ENCODE results near the gene SLC25A34.

SLC25A34 gene

DNA sequence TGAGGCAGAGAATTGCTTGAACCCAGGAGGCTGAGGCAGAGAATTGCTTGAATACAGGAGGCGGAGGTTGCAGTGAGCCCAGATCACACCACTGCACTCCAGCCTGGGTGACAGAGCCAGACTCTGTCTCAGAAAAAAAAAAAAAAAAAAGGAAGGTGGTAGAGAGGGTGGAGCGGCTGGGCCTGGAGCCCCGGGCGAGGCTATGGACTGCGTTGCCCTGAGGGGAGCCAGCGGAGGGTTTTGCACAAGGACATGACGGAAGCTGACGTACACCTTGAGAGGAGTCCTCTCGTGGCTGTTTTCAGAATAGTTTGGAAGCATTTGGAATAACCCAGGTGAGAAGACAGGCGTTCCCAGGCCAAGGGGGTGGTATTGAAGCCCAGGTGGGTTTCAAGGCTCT is 15.7 kb downstream of the SLC25A34 start:
- DNase-seq (ENCODE audit: low read depth in 2 of 2) = no peak

DNA sequence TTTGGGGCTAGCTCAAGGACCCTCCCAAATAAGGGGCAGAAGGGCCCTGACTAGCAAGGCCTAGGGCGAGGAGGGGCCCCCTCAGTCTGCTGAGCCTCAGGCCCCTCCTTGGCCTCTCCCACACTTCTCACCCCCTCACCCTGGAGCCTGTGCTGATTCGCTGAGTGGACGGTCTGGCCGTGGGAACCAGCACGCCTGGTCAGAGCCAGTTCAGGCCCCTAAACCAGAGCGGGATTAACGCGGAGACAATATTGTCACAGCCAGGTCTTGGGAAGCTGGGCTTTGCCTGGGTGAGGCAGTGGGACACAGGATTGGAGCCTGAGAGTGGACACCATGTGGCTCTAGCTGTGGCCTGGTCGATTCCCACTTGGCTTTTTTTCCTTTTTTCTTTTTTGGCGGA is 17.7 kb downstream of the SLC25A34 start:
- no peak for DNase-seq (ENCODE audit: low read depth in 2 of 2)

DNA sequence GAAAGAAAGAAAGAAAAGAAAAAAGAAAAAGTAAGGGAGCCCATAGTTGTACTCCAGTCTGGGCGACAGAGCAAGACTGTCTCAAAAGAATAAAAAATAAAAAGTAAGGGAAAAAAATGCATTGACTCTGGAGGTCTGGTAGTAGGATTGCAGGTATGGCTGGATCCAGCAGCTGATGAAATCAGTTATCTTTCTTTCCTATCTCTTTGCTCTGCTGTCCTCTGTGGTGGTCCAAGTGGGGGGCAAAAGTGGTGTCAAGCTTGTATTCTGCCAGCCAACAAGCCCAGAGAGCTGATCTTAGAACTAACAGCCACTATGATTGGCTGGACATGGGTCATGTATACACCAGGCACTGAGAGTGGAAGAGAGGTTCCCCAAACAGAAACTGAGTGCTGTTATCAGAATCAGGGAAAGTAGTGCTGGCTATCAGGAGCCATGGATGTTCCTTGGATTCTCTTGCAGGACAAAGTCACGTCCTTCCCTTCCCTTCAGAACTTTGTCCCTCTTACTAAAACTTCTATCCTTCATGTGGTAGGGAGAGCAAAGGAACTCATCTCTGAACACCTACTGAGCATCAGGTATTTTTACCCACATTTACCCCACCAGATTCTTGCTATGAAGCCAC is 19.1 kb downstream of the SLC25A34 start:
- DNase-seq (ENCODE audit: low read depth in 2 of 2) = no peak

DNA sequence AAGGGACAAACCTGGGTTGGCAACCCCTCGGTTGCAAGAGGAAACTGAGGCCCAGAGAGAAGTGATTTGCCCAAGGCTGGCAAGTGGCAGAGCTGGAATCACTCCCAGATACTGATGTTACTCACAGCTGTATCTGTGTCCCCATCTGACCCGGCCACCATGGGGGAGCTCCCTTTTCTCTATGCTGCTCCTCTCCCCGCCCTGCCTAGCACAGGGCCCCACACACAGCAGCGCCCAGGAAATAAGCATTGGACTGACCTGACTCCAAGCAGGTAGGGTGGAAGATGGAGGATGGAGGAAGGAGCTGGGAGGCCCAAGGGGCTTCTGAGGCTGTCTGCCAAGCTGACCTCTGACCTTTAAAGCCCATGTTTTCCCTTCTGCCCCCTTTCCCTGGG is 19.6 kb downstream of the SLC25A34 start:
- DNase-seq (ENCODE audit: low read depth in 2 of 2) = no peak

DNA sequence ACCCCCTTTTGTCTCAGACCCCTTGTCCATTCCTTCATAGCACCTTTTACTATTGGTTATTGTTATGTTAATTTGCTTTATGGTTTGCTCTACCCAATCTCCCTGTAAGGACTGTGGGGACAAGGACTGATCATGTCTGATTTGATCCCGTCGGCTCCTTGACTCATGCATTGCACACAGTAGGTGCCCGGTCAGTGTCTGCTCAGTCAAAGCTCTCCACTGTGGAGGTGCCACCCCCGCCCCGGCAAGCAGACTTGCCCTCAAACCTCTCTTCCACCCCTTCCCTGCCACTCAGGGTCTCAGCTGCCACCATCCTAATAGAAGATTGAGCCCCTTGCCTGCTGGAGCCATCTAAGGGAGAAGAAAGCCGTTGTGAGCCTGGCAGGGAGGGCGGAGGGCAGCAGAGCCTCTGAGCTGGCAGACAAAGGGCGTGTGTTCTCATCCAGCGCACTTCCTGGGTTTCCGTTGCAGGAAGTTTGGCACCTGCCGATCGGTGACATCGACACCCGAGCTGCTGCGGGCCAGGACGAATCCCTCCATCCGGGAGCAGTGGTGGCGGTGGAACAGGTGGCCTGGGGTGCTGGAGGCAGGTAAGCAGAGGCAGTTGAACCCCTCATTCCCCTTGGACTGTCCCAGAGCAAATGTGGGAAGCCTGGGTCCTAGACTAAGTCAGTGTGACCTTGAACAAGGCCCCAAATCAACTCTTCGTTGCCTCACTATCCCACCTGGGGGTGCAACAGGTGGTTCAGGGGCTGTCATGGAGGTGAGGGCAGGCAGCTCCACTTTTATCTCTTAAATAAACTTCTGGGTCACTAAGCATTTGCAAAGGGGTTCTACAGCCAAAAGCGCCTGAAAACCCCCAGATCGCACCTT is 20.3 kb downstream of the SLC25A34 start:
- DNase-seq (ENCODE audit: low read depth in 2 of 2) = no peak

DNA sequence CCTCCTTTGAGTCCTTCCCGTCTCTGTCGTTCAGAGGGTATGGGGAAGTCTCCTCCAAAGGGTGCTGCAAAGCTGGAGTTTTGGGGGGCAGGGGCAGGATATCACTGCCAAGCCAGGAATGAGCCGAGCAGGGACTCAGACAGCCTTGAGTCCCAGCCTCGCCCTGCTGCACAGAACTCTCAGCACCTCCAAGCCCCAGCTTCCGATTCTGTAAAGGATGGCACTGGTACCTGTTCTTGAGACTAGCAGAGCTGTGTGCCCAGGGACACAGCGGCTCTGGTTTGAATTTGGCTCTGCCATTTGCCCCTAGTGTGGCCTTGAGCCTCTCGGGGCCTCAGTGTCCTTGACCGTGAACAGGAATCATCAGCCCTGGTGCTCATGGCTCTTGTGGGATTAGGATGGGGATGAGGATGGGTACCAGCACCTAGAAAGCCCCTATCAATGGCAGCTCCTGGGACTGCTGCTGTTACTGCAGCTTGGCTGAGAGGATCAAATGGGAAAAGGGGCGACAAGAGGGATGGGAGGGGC is 21.0 kb downstream of the SLC25A34 start:
- DNase-seq (ENCODE audit: low read depth in 2 of 2) = no peak

DNA sequence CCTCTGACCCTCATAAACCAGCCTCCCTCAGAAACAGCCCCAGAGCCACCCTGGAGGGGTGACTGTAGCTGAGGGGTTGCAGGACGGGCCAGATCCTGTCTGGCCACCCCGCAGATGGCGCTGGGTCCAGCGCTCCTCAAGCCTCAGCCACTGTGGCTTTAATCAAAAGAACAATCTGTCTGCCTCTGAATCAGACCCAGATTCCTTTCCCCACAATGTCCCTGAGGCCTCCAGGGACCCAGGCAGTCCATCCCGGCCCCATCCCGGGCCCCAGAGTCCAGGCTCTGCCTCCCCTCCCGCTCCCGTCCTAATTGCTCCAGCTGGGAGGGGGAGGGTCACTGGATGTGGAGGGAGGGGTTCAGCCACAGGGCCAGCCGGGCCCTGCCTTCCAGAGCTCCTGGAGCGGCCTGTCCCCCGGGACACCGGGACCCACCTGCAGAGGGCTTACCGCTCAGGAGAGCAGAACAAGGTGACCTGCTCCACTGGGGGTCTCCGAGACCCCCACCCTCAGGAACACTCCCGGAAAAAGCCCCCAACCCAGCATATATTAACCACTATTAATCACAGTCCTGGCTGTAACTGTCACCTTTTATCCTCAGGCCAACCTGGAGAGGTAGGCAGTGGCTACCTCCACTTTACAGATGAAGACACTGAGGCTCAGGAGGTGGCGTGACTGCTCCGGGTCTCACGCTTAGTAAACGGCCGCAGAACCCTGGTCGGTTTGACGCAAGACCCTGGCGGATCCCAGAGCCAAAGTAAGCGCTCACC is 21.7 kb downstream of the SLC25A34 start:
- DNase-seq (ENCODE audit: low read depth in 2 of 2) = no peak

DNA sequence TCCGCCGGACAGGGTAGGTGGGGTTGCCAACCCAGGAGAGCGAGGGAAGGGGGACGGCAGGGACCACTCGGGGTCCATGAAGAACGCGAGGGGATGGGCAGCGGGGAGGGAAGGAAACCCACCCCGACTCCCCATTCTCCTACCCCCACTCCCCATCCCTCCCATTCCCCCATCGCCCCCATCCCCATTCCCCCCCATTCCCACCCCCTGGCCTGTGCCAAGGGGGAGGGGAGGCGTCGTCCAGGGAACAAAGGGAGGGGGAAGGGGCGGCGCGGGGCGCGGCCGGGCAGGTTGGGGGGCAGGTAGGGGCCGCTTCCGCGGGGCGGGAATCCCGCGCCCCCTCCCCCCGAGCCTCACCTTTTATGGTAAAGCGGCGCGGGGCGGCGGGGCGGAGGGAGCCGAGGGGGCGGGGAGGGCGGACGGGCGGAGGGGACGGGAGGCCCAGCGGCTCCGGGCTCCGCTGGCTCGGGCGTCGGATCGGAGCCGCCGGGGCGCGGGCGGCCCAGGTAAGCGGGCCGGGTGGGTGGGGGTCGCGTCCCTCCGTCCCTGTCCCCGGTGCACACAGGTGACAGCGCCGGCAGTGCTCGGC is 22.4 kb downstream of the SLC25A34 start, which contains the start of gene FBLIM1:
FBLIM1 (plus strand) TSS at position 453 of the 589 bp plus-strand sequence. CDS start 6,189 bp downstream, outside the sequence.
- no peak for DNase-seq (ENCODE audit: low read depth in 2 of 2)

DNA sequence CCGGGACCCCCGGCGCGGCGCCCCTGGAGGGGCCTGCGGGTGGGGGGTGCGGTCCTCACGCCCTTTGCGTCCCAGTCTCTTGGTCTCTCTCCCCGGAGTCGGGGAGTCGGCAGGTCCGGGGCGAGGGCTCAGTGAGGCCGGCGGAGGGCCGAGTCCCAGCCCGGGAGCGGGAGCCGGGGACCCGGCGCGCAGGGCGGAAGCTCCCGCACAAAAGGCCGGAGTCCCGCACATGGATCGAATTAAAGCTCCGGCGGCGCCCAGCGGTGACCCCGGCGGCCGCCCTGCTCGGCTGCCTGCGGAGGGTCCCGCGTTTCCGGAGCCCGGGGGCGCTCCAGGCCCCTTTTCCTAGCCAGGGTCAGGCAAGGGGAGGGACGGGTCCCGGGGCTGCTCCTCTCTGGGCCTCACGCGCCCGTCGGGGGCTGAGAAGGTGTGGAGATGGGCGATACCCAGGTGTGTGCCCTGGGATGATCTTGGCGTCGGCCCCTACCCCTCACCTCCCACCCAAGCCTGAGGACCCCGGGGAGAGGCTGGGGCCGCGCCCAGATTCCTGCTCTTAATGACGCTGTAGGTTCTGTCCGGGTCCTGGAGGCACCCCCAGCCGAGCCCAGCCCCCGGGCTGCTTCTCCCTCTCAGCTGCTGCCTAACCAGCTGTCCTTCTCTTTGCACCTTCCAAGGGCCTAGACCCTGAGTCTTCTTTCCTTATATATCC is 23.0 kb downstream of the SLC25A34 start:
- DNase-seq (ENCODE audit: low read depth in 2 of 2) = no peak

DNA sequence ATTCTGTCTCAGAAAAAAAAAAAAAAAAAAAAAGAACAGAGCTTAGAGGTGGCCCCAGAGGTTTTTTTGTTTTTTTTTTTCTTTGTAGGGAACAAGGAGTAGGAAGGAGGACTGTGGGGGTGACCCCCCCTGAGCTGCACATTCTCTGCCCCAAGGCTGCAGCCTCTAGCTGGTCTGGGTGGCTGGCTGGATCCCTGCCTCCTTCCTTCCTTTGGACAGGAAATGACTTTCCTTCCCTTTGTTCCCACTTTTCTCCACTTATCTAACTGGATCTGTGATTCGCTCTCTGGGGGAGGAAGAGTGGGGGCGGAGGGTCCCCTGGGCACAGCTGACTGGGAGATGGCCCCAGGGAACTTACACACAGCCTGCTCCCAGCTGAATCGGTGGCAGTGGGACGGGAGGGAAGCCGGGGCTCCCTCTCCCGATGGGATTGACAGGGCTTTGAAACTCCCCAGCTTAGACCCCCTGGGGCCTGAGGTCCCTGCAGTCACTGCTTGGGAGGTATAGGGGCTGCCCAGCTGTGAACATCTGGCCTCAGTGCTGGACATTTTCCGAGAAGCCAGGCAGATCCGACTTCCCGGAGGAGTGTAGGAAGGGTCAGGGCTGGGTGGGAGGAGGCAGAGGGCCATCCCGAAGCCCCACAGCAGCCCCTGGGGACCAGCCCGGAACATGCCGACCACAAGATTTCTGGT is 24.6 kb downstream of the SLC25A34 start:
- DNase-seq (ENCODE audit: low read depth in 2 of 2) = no peak

DNA sequence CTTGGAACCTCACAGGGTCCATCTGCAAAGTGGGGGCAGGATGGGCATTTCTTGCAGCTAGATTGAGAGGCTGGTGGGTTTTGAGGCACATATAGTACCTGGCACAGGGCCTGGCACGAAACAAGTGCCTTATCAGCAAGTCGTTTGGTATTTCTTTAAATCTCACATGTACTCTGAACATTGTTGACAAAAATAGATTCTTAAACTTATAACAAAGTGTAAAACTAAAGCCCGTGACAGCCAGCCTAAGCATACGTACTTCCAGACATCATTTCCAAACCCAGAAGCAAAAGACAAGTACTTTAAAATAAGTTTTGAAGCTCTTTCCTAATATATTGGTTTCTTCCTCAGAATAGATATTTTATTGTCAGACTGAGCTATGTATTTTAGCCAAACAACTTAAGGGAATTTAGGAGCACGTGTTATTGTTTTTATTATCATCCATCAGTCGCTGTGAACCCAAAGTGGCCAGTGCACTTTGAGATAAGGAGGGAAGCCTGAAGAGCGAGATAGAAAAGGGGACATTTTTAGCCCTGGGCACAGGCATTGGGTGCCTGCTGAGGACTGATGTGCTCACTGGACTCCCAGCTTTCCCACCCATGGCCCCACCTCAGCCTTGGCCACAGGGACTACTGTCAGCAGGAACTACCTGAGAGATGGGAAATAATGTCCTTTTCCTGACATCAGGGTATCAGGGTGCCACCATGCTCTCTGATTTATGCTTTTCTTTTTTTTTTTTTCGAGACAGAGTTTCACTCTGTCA is 25.5 kb downstream of the SLC25A34 start:
- DNase-seq (ENCODE audit: low read depth in 2 of 2) = no peak

DNA sequence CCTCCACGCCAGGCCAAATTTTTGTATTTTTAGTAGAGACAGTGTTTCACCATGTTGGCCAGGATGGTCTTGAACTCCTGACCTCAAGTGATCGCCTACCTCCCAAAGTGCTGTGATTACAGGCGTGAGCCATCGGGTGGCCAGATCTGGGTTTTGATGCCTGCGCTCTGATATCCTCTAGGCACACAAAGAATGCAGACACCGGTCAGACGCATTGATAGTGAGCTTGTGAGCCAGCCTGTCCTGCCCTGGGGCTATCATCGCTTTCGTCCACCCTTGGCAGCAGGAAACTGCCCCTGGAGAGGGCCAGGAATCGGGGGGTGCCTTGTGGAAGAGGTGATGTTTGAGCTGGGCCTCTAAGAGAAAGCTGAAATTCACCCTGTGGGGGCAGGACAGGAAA is 26.5 kb downstream of the SLC25A34 start:
- DNase-seq (ENCODE audit: low read depth in 2 of 2) = no peak

DNA sequence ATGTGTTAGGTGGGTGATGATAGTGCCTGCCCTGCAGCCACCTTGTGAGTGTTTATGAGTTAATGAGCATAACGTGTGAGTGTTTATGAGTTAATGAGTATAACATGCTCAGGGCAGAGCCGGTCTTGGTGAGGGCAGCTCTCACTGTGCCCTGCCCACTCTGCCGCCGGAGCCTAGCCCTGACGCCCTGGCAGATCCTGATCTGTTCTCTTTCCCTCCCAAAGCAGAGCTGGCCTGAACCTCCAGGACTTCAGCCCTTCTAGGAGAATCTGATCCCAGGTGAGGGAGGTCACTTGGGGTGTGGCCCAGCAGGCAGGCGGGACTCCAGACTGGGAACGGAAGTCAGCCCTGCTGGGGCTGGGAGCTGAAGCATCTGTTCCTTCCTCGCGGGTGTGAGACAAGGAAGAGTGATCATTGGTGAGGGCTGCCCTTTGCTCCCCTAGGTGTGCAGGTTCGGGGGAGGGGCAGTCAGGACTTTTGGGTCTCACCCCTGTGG is 28.3 kb downstream of the SLC25A34 start:
- no peak for DNase-seq (ENCODE audit: low read depth in 2 of 2)

DNA sequence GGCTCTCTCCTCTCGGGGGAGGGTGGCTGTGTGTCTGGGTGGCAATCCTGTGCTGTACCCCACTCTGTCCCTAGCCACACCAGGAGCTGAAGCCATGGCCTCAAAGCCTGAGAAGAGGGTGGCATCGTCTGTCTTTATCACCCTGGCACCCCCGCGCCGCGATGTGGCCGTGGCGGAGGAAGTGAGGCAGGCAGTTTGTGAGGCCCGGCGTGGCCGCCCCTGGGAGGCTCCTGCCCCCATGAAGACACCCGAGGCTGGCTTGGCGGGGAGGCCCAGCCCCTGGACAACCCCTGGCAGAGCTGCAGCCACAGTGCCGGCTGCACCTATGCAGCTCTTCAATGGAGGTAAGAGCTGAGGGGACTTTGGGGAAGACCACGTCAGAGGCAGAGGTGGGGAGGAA is 28.8 kb downstream of the SLC25A34 start:
- DNase-seq (ENCODE audit: low read depth in 2 of 2) = no peak

DNA sequence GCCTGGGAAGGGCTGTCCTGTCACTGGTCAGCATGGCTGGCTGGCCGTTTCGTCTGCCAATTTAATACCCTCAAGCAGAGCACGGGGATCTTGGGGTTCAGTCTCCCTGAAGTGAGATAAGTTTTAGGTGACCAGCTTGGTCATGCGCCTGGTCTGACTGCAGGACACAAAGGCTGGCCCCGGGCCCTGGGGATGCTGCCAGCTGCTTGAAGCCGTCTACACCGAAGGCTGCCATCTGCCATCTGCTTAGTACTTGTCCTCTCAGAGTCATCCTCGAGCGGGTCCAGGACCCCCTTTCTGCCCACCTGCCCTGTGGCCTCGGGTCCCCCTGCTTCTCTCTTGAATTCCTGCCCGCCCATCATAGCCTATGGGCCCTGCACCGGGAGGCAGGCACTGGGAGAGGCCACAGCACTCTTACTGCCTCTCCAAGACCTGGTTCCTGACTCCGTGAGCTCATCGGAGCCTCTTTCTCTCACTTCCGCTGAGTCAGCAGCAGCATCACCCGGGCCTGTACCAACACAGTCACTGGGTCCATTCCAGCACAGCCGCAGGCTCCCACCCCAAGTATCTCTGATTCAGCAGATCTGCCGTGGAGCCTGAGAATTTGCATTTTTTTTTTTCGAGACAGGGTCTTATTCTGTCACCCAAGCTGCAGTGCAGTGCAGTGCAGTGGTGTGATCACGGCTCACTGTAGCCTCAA is 29.6 kb downstream of the SLC25A34 start:
- no peak for DNase-seq (ENCODE audit: low read depth in 2 of 2)

DNA sequence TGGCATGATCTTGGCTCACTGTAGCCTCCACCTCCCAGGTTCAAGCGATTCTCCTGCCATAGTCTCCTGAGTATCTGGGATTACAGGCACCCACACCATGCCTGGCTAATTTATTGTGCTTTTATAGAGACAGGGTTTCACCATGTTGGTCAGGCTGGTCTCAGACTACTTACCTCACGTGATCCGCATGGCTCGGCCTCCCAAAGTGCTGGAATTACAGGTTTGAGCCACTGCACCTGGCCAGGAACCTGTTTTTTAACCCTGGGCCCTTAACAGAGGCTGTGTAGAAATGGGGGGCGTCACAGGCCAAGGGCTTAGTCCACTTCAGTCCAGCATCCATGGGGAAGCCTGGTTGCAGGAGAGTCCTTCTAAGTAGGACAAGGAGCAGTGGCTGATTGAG is 31.9 kb downstream of the SLC25A34 start:
- no peak for DNase-seq (ENCODE audit: low read depth in 2 of 2)

DNA sequence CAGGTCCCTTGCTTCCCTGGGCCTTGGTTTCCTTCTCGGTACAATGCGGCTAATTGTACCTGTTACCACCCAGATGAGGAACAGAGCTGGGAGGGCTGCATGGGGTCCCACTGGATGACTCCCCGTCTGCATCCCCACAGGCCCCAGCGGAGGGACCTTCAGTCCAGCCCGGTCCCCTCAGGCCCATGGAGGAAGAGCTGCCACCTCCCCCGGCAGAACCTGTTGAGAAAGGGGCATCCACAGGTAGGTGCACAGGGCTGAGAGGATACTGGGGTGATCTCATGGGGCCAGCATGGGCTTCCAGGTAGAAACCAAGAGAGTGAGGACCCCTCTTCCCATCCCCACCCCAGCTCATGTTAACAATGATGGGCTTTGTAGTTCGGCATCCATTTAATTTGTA is 32.3 kb downstream of the SLC25A34 start:
- no peak for DNase-seq (ENCODE audit: low read depth in 2 of 2)

DNA sequence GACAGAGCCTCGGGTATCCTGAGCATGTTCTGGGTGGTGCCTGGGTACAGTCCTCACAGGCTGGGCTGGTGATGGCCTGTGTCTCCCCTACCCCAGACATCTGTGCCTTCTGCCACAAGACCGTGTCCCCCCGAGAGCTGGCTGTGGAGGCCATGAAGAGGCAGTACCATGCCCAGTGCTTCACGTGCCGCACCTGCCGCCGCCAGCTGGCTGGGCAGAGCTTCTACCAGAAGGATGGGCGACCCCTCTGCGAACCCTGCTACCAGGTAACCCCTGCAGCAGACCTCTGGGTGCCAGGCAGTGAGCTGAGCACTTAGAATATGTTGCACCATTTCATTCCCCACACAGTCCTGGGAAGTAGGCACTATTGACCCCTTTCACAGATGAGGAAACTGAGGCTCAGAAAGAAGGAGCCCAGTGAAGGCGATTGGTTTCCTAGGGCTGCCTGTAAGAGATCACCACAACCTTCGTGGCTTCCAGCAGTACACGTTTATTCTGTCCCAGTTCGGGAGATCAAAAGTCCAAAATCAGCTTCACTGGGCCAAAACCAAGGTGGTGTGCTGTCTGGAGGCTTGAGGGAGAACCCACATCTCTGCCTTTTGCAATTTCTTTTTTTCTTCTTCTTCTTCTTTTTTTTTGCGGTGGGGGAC is 34.4 kb downstream of the SLC25A34 start:
- DNase-seq (ENCODE audit: low read depth in 2 of 2) = no peak
